H1 (cell line): Measurements from ENCODE around the gene GALNT18. TPM values are rescaled to one million over a fixed set of nuclear protein-coding genes. Genes with fewer than 3 reads are reported as not detected.

Experiments used
- CTCF ChIA-PET: fragments of 300-600 bp; sonication (Branson Sonifier 250); formaldehyde crosslinking; loops from one replicate; lab custom pipeline; 2021; ENCODE audit not compliant: partially characterized antibody; lab: Charles Lee
- POLR2A ChIA-PET: fragments of 300-600 bp; sonication (Branson Sonifier 250); formaldehyde crosslinking; loops from one replicate; lab custom pipeline; 2021; ENCODE audit warnings: inconsistent platforms; ENCODE audit not compliant: partially characterized antibody; lab: Charles Lee
- DNase-seq, 2 experiments: peaks; one replicate each; pipeline versions ENCODE4 v3.0.0 to v3.0.0-alpha.2; 2010 to 2022; ENCODE audit warnings: low spot score in 2 of 2, low read depth in 1 of 2, mixed read lengths in 1 of 2
- FAIRE-seq: peaks from 2 replicates; lab custom pipeline; 2011; peaks lifted over from hg19 to GRCh38; lab: Jason Lieb, UNC
- H2AFZ ChIP-seq: 2 replicates; pipeline ENCODE4 v1.8.1; 2012; ENCODE audit warnings: low read length, inconsistent platforms
- H2AK5ac ChIP-seq: 2 replicates; pipeline ENCODE4 v1.6.1; 2013; ENCODE audit warnings: low read depth, low read length
- H2BK120ac ChIP-seq: replicated peaks from 2 replicates; pipeline ENCODE3; 2013; ENCODE audit warnings: low read depth, low read length, inconsistent platforms
- H2BK12ac ChIP-seq: 2 replicates; pipeline ENCODE4 v1.6.1; 2013; ENCODE audit warnings: low read depth, low read length
- H2BK15ac ChIP-seq: 2 replicates; pipeline ENCODE4 v1.6.1; 2013; ENCODE audit warnings: low read length
- H2BK20ac ChIP-seq: 2 replicates; pipeline ENCODE4 v1.6.1; 2013; ENCODE audit warnings: low read length
- H2BK5ac ChIP-seq: 2 replicates; pipeline ENCODE4 v1.6.1; 2013; ENCODE audit warnings: low read depth, low read length
- H3K14ac ChIP-seq: 2 replicates; pipeline ENCODE4 v1.6.1; 2013; ENCODE audit warnings: inconsistent platforms; ENCODE audit not compliant: insufficient read length
- H3K18ac ChIP-seq: 2 replicates; pipeline ENCODE4 v1.6.1; 2013; ENCODE audit warnings: low read length; ENCODE audit errors: extremely low read depth
- H3K23ac ChIP-seq: 2 replicates; pipeline ENCODE4 v1.6.1; 2013; ENCODE audit warnings: inconsistent platforms; ENCODE audit not compliant: insufficient read length
- H3K23me2 ChIP-seq: 2 replicates; pipeline ENCODE4 v1.6.1; 2013; ENCODE audit warnings: low read depth, low read length
- H3K27ac ChIP-seq: 2 replicates; pipeline ENCODE4 v1.6.1; 2011; ENCODE audit warnings: low read depth, low read length, inconsistent platforms
- H3K27me3 ChIP-seq, 4 experiments: replicated peaks in 1 of 4; 1 replicate in 1 of 4; 2 replicates in 3 of 4; pipeline versions ENCODE4 v1.6.1 to v1.8.1; 2011 to 2013; ENCODE audit warnings: low read length in 3 of 4, mild to moderate bottlenecking in 3 of 4, inconsistent platforms in 2 of 4, mixed read lengths in 2 of 4, moderate library complexity in 1 of 4; ENCODE audit not compliant: control insufficient read depth in 3 of 4, insufficient read depth in 3 of 4; ENCODE audit errors: extremely low read depth in 1 of 4
- H3K36me3 ChIP-seq, 4 experiments: 2 replicates each; pipeline versions ENCODE4 v1.6.1 to v1.8.1; 2011 to 2013; ENCODE audit warnings: mild to moderate bottlenecking in 4 of 4, low read length in 3 of 4, moderate library complexity in 2 of 4, control low read depth in 1 of 4, inconsistent platforms in 1 of 4; ENCODE audit not compliant: insufficient read depth in 4 of 4, control insufficient read depth in 2 of 4
- H3K4ac ChIP-seq: replicated peaks from 2 replicates; pipeline ENCODE3; 2013; ENCODE audit warnings: low read length, low read depth, mixed read lengths, inconsistent platforms; ENCODE audit not compliant: insufficient read length
- H3K4me1 ChIP-seq, 4 experiments: replicated peaks in 1 of 4; 1 replicate in 1 of 4; 2 replicates in 3 of 4; pipeline versions ENCODE4 v1.6.1 to v1.8.1; 2011 to 2013; ENCODE audit warnings: low read length in 3 of 4, inconsistent platforms in 2 of 4, mixed read lengths in 1 of 4; ENCODE audit not compliant: insufficient read depth in 4 of 4, control insufficient read depth in 3 of 4
- H3K4me2 ChIP-seq, 2 experiments: 2 replicates each; pipeline versions ENCODE4 v1.6.1 to v1.8.1; 2011 to 2013; ENCODE audit warnings: low read depth in 2 of 2, low read length in 2 of 2, control low read depth in 1 of 2, inconsistent platforms in 1 of 2, mild to moderate bottlenecking in 1 of 2; ENCODE audit not compliant: insufficient read depth in 1 of 2
- H3K4me3 ChIP-seq, 4 experiments: fragments of 200-600, 300-600 bp in 1 of 4; sonication (generic), shearing (Covaris generic), sonication (Bioruptor Twin) in 1 of 4; 2 replicates each; pipeline versions ENCODE4 v1.5.1 to v1.8.1; 2011 to 2016; ENCODE audit warnings: low read length in 4 of 4, low read depth in 3 of 4, control low read depth in 2 of 4, inconsistent platforms in 2 of 4, mild to moderate bottlenecking in 2 of 4, mixed read lengths in 1 of 4, moderate library complexity in 1 of 4; ENCODE audit not compliant: insufficient read depth in 2 of 4; ENCODE audit errors: extremely low read depth in 1 of 4
- H3K56ac ChIP-seq: replicated peaks from 2 replicates; pipeline ENCODE3; 2013; ENCODE audit warnings: low read depth, mild to moderate bottlenecking, mixed read lengths, low read length, inconsistent platforms; ENCODE audit not compliant: insufficient read length
- H3K79me1 ChIP-seq: 2 replicates; pipeline ENCODE4 v1.6.1; 2013; ENCODE audit warnings: low read depth, low read length, control low read depth
- H3K79me2 ChIP-seq, 2 experiments: 2 replicates each; pipeline versions ENCODE4 v1.6.1 to v1.8.1; 2012 to 2013; ENCODE audit warnings: low read length in 2 of 2, mild to moderate bottlenecking in 2 of 2, inconsistent platforms in 1 of 2; ENCODE audit not compliant: insufficient read depth in 2 of 2, control insufficient read depth in 1 of 2
- H3K9ac ChIP-seq, 4 experiments: replicated peaks in 1 of 4; 1 replicate in 1 of 4; 2 replicates in 3 of 4; pipeline versions ENCODE4 v1.6.1 to v1.8.1; 2011 to 2013; ENCODE audit warnings: low read depth in 3 of 4, low read length in 3 of 4, control low read depth in 2 of 4, mild to moderate bottlenecking in 2 of 4, moderate library complexity in 2 of 4, inconsistent platforms in 1 of 4; ENCODE audit errors: extremely low read depth in 1 of 4
- H3K9me3 ChIP-seq, 2 experiments: 2 replicates each; pipeline versions ENCODE4 v1.6.1 to v1.8.1; 2012 to 2013; ENCODE audit warnings: mild to moderate bottlenecking in 2 of 2, moderate library complexity in 2 of 2, control low read depth in 1 of 2, inconsistent platforms in 1 of 2, low read depth in 1 of 2, low read length in 1 of 2, mixed read lengths in 1 of 2; ENCODE audit not compliant: insufficient read depth in 2 of 2
- H4K20me1 ChIP-seq, 2 experiments: replicated peaks in 1 of 2; 2 replicates each; pipeline versions ENCODE3 to v1.8.1; 2011 to 2013; ENCODE audit warnings: inconsistent platforms in 2 of 2, low read length in 2 of 2, mild to moderate bottlenecking in 1 of 2; ENCODE audit not compliant: insufficient read depth in 2 of 2, control insufficient read depth in 1 of 2
- H4K5ac ChIP-seq: 2 replicates; pipeline ENCODE4 v1.6.1; 2013; ENCODE audit warnings: low read length, low read depth, mixed read lengths, inconsistent platforms; ENCODE audit not compliant: insufficient read length
- H4K8ac ChIP-seq: 2 replicates; pipeline ENCODE4 v1.8.0; 2013; ENCODE audit warnings: mild to moderate bottlenecking, moderate library complexity, low read length, inconsistent platforms; ENCODE audit not compliant: insufficient read depth; ENCODE audit errors: extremely low read depth
- H4K91ac ChIP-seq: replicated peaks from 2 replicates; pipeline ENCODE3; 2013; ENCODE audit warnings: low read length, mixed read lengths, inconsistent platforms; ENCODE audit not compliant: insufficient read length
- ATF2 ChIP-seq: IDR thresholded peaks from 2 replicates; pipeline ENCODE4 v1.6.1; 2012; ENCODE audit warnings: low read length, inconsistent platforms
- WGBS, 2 experiments: shearing (Covaris generic) in 1 of 2; methylation state at CpG; one replicate each; pipeline versions ENCODE4 v1.1.6 to v1.1.7; 2013 to 2015; ENCODE audit warnings: low lambda C conversion rate in 2 of 2, mixed read lengths in 2 of 2, inconsistent platforms in 1 of 2, low coverage in 1 of 2, missing lambda C conversion rate in 1 of 2; ENCODE audit not compliant: insufficient replicate concordance in 2 of 2, insufficient coverage in 1 of 2, insufficient read length in 1 of 2; ENCODE audit errors: extremely low coverage in 1 of 2, missing lambda C conversion rate in 1 of 2; 5-methylcytosine and 5-hydroxymethylcytosine counted together
- polyA plus RNA-seq, 7 experiments: library from polyadenylated mRNA; depleted of rRNA in 3 of 7; stranded (reverse) in 5 of 7; unstranded in 2 of 7; fragments of >200 nt in 5 of 7; fragments of 200-250 nt in 2 of 7; gene quantifications; 1 replicate in 5 of 7; 2 replicates in 1 of 7; 4 replicates in 1 of 7; pipeline versions ENCODE4 v1.2.1 to v1.2.3, GENCODE V29; 2011 to 2013; ENCODE audit warnings: missing spikeins in 2 of 7, mixed read lengths in 2 of 7
- total RNA-seq: library from RNA; stranded (reverse); fragmentation: NEBNext Ultra II Directional; extraction: Animal tissue kit (Norgen Biotek cat#: 25700); gene quantifications from 2 replicates; pipeline ENCODE4 v1.2.1, GENCODE V29; 2021

Gene GALNT18
- total and polyA plus RNA-seq, 2 of the 8 experiments (the other 6 are each of a cell fraction or from before 2014, with no cell fraction given), result 6.0 to 9.4 TPM

- no peak overlapping the region for H2BK5ac ChIP-seq
- no peak overlapping the region for H3K14ac ChIP-seq
- H4K5ac ChIP-seq, result no peak overlapping the region
- H4K8ac ChIP-seq, result no peak overlapping the region
- H3K18ac ChIP-seq, result no peak overlapping the region
- H2BK120ac ChIP-seq, result no peak overlapping the region
- ChIA-PET POLR2A (no interaction called here), CTCF (interaction anchor here (0.7 to 1.9 kb wide), 7 partner anchors 11 to 256 kb away, joined by 3 to 5 read pairs (median 3); no protein-coding TSS in a partner anchor)
- no peak overlapping the region for H3K4ac ChIP-seq
- no peak overlapping the region for H2BK15ac ChIP-seq
- no peak overlapping the region for H2AFZ ChIP-seq
- no peak overlapping the region for H3K27ac ChIP-seq
- no peak overlapping the region for H3K9ac ChIP-seq
- no peaks in the 10 kb centered on the region for H3K27me3 ChIP-seq
- FAIRE-seq (no peak), DNase-seq (no peak)
- H3K9me3 ChIP-seq, result no peaks in the 10 kb centered on the region
- no peaks in the 10 kb centered on the region for H3K36me3 ChIP-seq
- H3K23ac ChIP-seq, result no peak overlapping the region
- H3K4me3 ChIP-seq, result no peak overlapping the region
- no peaks in the 10 kb centered on the region for H3K79me2 ChIP-seq
- H3K79me1 ChIP-seq, result no peaks in the 10 kb centered on the region
- WGBS, 2 experiments, result 90% methylated on average over 11 of the region's 11 CpGs; no CpG with 5 or more reads in 1 of the 2 experiments
- no peak overlapping the region for H2AK5ac ChIP-seq
- H3K23me2 ChIP-seq, result no peaks in the 10 kb centered on the region; the same call in 1 of the 2 replicates
- peaks cover 0 to 2% (median 0%) of the 10 kb centered on the region in 4 experiments; a peak in 1 of 7 replicates for H3K4me1 ChIP-seq
- H4K20me1 ChIP-seq, result no peaks in the 10 kb centered on the region
- H2BK12ac ChIP-seq, result no peak overlapping the region
- H3K56ac ChIP-seq, result no peak overlapping the region
- no peak overlapping the region for H2BK20ac ChIP-seq
- no peak overlapping the region for H4K91ac ChIP-seq
- no peak overlapping the region for H3K4me2 ChIP-seq
- TF ChIP-seq ATF2, result no peak
Measured at GRCh38 chr11:11531131-11531908, 90.5 kb downstream of the GALNT18 start.
